GM21381 (cell line): ENCODE measurements around the gene KCNE3.

Experiments
- ATAC-seq: cut with Tn5 transposase; IDR thresholded peaks from one replicate; pipeline ENCODE4 v1.9.1; 2021; ENCODE audit warnings: mild to moderate bottlenecking, moderate library complexity; ENCODE audit not compliant: unreplicated experiment

Gene KCNE3

DNA sequence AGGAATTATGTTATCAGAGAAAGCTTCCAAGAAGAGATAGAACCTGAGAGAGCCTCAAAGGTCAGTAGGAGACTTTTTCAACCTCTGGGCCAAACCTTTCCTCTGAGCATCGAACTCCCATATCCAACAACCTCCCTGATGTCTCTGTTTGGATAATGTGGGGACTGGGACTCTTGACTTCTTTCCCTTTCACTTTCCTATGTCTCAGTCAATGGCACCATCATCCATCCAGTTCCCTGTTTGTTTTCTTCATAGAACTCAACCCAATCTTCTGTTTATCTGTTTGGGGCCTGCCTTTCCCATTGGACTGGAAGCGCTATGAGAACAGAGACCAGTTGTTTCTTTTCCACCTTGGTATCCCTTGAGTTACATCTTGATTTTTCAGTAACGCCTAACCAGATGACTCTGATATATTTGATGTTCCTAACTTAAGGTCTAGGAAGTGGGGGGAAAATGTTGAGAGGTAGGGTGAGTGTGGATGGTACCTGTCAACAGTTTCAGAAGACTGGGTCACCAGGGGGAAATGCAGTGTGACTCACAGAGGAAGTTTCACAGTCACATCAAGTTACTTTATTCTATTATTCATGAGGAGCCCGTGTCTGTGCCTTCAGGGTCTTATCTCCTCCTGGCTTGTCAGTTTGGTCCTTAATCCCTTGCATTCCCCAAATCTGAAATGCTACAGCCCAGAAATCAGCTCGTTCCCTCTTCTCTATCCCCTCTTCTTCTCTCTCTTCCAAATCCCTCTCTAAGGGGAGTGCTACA, 4.5 kb upstream of the KCNE3 start:
- ATAC-seq, result no peak

DNA sequence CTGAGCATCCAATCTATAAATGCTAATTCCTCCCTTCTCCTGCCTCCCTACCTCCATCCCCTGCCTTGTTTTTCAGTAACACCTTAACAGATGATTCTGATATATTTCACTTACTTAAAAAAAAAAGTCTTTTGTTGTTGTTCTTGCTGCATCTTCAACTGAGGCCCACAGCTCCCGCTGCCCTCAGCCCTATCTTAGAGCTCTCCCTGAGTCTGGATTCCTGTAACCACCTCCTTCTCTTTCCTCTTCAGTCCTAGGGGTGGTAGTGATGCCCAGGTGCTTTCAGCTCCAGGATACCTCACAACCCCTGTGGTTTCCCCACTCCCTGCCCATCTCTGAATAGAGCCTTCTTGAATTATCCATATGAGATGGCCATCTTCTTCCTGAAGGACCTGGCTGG, 3.7 kb upstream of the KCNE3 start:
- ATAC-seq, result no peak

DNA sequence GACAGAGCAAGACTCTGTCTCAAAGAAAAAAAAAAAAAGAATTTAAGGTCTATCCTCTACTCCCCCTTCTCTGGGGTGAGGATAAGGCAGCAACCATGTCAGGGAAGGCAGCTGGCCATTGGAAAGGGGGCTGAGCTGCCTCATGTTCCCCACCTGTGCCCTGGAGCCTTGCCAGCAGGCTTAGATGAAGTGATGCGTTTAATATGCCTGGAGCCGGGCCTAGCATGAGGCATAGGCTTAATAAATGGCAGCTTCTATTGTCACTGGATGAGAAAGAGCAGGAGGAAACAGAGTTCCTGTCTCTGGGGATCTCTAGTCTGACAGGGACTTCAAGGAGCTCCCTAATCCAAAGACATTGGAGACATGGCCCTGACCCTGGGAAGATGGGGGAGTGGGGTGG, 3.2 kb upstream of the KCNE3 start:
- no peak for ATAC-seq

DNA sequence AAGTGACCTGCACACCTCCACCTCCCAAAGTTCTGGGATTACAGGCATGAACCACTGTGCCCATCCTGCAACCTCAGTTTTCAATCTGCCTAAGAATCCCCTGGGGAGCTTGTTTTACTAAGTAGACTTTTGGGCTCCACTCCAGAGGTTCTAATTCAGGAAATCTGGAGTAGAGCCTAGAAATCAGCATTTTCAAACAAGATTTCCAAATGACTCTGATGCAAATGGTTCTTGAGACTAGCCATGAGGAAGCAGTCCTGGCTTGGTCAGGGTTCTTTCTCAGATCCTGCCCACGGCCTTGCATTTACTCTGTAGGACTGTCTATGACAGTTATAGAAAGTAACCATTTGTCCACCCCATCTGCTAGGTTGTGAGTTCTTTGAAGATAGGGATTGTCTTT, 1.6 kb upstream of the KCNE3 start:
- ATAC-seq, result no peak

DNA sequence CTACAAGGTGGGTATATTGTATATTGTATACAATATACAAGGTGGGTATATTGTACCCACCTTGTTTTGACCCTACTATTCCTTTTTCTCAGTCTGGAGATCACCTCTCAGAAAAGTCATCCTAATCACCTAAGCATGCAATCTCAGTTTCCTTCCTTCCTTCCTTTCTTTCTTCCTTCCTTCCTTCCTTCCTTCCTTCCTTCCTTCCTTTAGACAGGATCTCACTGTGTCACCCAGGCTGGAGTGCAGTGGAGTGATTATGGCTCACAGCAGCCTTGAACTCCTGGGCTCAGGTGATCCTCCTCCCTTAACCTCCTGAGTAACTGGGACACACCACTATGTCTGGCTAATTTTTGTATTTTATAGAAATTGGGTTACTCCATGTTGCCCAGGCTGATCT, 1.2 kb upstream of the KCNE3 start:
- ATAC-seq, result no peak

DNA sequence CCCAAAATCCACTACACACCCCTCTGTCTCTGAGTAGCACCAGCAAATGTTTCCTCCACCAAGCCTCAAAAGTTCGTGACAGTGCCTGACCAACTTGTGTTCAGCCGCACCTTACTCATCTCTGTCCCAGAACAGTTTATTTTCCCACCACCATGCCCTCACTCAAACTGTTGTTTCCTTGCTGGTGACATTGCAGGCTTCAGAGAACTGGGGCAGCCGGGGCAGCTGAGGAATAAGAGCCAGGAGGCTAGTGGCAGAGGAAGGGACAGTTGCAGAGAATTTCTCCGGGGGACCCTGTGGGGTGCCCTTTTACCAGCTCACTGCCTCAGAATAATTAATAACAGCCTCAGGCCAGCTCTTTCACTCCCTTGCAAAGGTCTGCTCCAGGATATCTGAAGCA, 709 bp upstream of the KCNE3 start:
- no peak for ATAC-seq

DNA sequence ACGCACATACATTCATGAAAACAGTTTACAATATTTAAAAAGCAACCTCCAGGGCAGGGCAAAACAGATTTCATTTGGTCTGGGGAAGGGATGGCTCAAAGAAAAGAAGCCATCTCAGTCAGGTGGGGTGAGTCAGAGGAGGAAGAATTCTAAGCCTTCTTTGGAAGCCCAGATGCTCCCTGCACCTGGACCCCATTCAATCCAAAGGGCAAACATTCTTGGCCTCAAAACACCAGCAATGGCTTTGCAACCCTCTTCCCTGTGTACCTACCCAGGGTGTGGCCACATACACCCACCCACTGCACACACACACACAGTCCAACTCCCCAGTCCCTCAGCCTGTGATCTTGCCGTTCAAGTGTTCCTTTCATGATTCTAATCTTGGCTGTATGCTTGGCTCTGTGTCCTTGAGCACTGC, 2.0 kb downstream of the KCNE3 start:
- no peak for ATAC-seq

DNA sequence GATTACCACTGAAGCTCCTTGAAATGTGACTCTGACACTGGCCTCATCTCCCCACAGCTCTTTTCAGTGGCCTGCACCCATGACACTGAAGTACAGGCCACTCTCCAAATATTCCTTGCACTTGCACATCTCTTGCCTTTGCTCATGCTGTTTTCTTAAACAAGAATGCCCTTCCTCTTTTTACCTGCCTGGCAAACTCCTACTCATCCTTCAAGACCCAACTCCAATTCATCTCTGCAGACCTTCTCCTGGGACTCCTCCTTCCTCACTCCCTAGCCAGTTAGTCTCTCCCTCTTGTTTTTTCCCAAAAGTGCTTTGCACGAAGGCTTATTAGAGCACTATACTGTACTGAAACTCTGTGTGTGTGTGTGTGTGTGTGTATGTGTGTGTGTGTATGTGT, 2.6 kb downstream of the KCNE3 start:
- ATAC-seq, result no peak

DNA sequence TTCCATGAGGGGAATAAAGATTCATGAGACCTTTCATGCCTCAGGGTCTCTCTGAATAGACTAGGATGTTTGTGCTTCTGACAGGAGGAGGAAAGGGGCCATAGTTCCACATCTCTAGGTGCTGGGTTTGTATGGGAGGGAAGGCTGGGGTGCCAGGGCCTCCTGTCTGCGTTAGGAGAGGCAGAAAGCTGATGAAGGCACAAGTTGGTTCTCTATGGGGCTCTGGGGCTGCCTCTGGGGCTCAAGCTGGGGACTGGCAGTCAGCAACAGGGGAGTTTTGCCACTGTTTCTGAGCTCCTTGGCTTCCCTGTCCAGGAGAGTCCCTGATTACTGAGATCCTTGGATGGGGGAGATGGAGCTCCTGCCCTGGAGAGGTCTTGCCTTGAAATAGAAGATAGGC, 4.1 kb downstream of the KCNE3 start:
- ATAC-seq, result no peak

DNA sequence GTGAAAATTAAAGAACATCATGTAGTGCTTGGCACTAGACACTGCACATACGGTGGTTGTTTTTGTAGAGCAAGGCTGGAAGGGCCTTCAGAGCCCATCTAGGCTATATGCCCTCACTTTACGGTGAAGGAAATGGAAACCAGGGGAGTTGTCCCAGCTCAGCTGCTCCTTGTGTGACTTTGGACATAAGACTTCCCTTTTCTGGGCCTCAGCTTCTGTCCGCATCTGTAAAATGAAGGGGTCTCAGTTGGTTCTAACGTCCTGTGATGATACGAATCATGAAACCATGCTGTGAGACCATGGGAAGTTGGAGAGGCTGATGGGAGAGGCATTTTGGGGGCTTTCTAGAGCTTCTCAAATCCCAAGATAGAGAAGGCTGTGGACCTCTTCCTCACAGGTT, 4.7 kb downstream of the KCNE3 start:
- no peak for ATAC-seq

DNA sequence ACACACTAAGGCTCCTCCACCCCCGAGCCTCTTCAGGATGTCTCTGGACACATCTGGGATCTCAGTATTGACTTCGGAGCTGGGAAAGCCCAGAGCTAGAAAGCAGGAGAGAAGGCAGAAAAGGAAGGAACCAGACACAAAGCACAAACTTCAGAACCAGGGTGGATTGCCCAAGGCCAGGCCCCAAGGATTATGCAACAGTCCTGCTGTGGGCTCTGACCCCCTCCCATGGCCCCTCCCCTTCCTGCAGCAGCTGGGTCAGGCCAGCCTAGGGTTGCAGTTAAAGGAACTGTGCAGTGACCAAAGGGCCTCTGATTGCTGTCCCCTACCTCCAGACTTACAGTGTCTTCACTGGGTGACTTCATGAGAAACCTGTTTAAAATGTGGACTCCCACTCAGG, 5.3 kb downstream of the KCNE3 start:
- no peak for ATAC-seq

DNA sequence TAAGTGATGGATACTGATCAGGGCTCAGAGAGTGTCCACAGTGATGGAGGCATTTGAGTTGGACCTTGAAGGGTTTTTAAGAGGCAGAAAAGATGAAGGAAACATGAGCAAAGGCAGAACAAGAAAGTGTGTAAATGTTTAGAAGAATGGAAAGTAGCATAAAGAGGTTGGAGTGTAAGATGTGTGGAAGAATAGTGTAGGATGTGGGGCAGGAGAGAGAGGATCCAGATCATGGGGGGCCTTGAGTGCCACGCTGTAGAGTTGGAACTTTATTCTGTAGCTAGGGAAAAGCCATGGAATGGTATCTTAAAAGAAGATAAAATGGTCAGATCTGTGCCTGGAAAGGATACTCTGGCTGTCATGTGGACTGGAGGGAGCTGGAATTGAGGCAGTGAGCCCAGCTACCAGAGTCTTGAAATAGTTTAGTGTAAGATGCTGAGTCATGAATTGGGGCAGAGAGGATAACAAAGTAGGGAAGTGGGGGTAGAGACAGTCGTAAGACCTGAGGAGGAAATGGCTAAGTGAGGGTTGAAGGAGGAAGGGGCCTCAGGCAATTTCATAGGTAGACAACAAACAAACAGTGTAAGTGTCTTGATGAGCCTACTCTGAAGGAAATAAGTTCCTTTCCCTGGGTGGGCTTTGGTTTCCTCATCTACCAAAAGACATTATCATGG, 6.7 kb downstream of the KCNE3 start:
- no peak for ATAC-seq

DNA sequence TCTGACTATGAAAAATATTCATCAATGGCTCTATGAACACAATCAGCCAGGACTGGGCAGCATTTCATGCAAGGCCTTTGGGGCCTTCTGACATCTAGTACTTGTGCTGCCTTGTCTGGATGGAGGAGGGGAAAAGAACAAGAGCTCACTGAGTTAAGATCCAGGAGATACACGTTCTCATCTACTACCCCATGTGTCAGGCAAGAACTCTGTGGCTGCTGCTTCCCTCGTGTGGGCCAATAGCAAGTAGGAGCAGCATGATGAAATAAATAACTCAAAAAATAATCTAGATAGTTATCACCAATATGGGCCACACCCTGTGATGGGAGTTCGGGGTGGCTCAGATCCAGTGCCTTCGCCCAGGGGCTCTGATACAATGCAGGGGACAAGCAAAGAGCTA, 7.3 kb downstream of the KCNE3 start:
- ATAC-seq, result no peak

DNA sequence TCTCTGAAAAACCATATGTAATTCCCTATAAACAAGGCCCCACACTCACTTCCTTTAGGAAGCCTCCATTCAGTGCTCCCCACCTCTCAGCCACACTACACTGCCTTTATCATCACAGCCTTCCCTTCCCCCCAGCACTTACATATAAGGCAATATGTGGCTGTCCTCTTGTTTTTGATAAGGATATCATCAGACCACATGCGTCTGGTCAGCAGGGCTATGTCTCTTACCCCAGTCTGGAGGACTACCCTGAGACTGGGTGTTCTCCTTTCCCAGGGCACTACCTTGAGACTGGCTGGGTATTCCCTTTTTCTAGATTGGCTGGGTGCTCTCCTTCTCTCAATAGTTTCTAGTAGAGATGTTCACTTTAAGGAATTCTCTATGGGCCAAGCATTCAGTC, 7.8 kb downstream of the KCNE3 start:
- no peak for ATAC-seq

DNA sequence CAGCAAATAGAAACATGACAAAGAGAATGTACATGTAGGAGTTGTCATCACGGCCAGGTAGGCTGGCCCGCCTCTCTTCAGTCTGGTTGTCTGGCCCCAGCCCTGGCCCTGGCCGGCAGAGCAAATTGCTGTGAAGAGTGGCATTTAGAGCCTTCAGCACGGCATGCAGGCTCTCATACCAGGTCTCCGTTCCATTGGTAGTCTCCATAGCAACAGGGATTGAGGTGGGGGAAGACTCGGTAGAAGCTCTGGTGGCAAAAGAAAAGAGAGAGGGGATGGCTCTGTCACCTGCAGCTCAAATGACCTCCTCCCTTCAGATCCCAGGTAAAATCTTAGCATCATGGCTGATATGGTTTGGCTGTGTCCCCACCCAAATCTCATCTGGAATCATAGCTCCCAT, 10.0 kb downstream of the KCNE3 start:
- no peak for ATAC-seq

DNA sequence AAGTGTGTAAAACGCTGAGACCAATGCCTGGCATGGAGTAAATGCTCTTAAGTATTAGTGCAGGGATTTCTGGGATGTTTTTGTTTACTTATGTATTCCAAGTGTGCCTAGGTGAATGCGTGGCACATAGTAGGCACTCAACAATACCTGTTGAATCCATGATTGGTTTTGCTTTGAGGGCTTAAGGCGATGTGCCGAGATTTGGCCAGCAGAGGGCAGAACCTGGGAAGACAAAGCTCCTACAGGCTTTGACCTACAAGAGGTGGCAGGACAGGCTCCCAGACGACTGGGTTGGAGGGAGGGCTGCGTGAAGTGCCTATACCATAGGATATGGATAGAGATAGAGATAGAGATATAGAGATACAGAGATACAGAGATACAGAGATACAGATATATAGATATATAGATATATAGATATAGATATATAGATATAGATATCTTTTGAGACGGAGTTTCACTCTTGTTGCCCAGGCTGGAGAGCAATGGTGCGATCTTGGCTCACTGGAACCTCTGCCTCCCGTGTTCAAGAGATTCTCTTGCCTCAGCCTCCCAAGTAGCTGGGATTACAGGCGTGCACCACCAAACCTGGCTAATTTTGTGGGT, 13.9 kb downstream of the KCNE3 start:
- no peak for ATAC-seq

DNA sequence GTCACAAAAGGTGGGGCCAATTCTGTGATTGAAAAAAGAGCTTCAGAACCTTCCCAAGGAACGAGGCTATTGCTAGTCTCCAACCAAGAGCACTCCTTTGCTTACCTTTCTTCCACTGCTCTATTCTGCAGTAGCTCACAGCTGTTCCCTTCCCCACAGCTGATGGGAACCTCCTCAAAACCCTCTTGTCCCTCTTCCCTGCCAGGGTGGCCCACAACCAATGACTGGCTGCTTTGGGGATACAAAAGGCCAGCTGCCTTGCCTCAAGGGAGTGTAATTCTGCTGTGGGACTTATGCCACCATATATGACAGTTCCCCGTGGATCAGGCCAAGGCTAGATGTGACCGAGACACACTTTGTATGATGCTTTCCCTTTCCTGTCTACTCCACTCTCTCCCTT, 15.0 kb downstream of the KCNE3 start:
- ATAC-seq, result no peak

DNA sequence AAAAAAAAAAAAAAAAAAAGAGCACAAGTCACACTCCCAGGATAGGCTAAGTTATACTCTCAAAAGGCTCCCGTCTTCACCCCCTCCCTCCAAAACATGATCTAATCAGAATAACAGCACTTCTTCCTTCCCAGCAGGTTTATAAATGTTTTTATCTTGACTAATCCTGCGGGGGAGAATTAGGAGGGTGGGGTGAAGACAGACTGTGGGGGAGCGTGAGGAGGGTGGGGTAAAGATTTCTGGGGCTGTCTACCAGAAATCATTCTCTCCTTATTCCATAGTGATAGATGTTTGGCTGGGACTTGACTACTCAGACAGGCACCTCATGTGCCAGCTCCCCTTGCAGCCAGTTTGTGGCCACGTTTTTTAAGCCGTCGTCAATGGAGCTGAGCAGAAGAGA, 17.0 kb downstream of the KCNE3 start:
- ATAC-seq, result no peak

DNA sequence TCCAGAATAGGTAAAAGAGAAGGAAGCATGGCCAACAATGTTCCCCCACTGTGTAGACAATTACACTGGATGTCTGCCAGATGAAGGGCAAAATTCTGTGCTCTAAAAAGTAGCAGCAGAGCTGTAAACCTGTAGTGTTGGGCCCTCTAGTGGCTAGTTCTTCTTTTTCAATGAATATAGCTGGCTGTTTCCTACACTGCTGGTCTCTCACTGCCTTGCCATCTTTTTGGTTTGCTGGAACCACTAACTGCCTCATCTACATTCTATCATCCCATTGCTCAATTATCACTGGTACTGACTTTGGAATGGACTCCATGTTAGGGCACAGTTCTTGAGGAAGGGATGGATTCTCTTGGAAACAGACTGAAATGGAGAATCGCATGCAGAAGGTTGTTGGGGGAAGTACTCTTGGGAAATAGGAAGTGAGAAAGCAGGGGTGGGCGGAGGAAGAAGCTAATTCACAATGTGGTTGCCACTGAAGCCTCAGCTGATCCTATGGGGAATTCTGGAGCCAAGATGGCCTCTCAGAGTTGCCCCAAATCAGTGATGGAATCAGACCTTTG, 17.9 kb downstream of the KCNE3 start:
- ATAC-seq, result no peak

DNA sequence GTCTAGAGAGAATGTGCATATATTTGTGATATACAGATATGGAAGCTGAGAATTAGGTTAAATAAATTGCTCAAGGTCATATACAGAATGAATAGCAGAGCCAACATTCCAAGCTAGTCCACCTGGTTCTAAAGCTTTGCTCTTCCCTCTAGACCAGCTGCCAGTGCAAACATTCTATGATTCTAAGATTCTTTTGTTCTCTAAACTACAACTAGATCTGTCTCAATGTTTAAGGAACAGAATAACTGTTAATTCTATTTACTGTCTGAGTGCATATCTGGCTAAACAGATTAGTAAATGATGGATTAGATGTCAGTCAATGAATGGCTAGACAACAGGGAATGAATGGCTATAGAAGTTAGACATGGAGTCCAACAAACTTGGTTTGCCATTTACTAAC, 19.6 kb downstream of the KCNE3 start:
- no peak for ATAC-seq

DNA sequence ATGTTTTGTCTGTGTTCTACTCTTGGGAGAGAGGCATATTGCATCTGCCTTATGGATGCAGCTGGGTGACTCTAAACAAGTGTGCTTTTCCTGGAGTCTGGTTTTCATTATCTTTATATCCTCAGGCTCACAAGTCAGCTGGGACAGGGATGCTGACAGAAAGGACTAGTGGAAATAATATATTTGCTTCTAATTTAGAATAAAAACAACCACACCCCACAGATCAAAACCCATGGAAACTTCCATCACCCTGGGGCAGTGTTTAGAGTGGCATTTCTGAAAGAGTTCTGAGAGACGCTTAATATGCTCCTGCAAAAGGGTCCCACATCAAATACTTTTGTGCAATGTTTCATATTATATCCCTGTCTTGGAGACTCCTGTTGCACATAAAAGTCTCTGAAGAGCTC, 20.8 kb downstream of the KCNE3 start:
- no peak for ATAC-seq

DNA sequence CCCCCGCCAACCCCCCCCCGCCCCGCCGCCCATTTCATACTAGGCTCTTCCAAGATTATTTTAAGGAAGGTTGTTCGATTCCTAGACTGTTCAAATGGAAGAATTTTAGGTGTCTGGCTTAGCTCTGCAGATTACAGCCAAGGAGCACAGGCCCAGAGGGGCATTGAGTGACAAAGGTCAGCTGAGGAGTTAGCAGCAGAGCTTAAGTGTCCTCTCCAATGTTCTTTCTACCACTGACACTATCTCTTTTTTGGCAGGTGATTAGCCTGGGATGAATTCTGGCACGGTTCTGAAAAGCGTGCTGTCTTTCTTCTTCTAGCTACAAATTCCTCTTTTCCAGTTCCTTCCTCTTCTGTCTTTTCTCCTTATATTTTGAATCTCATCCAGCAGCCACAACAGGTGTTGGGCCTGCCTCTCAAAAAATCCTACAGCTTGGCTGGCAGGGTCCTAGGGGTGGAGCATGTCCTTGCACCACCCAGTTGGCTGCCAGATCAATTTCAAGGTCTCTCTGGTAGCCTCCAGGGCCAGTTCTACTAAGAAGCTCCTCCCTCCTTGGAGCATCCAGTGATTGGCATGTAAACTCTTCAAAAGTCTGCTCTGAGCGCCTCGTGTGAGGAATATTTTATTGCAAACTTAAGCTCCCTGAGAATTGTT, 23.0 kb downstream of the KCNE3 start:
- no peak for ATAC-seq
